HEK293T (cell line): ENCODE data around the gene YOD1.

Experiments used
- BHLHE40 ChIP-seq: fragments of 450-650 bp; IDR thresholded peaks from 2 replicates; pipeline ENCODE4 v1.6.1; 2016; ENCODE audit warnings: mild to moderate bottlenecking, moderate library complexity, borderline replicate concordance
- CTBP1 ChIP-seq: fragments of 450-650 bp; IDR thresholded peaks from 2 replicates; pipeline ENCODE4 v1.6.1; 2016; ENCODE audit warnings: borderline replicate concordance
- ELF4 ChIP-seq: fragments of 450-650 bp; IDR thresholded peaks from 2 replicates; pipeline ENCODE4 v1.6.1; 2017; ENCODE audit warnings: antibody characterized with exemption
- FOXK2 ChIP-seq: fragments of 450-650 bp; IDR thresholded peaks from 2 replicates; pipeline ENCODE4 v1.6.1; 2016; ENCODE audit warnings: mild to moderate bottlenecking
- FOXM1 ChIP-seq: fragments of 450-650 bp; IDR thresholded peaks from 2 replicates; pipeline ENCODE4 v1.6.1; 2017; ENCODE audit warnings: mild to moderate bottlenecking, borderline replicate concordance
- HDGF ChIP-seq: fragments of 450-650 bp; IDR thresholded peaks from 2 replicates; pipeline ENCODE4 v1.6.1; 2017; ENCODE audit warnings: antibody characterized with exemption, borderline replicate concordance
- L3MBTL2 ChIP-seq: fragments of 450-650 bp; conservative IDR thresholded peaks from 2 replicates; pipeline ENCODE4 v1.6.1; 2016; ENCODE audit warnings: mild to moderate bottlenecking
- NFRKB ChIP-seq: fragments of 450-650 bp; IDR thresholded peaks from 2 replicates; pipeline ENCODE4 v1.6.1; 2016; ENCODE audit warnings: mild to moderate bottlenecking, moderate library complexity
- PKNOX1 ChIP-seq: fragments of 450-650 bp; IDR thresholded peaks from 2 replicates; pipeline ENCODE4 v1.6.1; 2016
- SP1 ChIP-seq: fragments of 450-650 bp; IDR thresholded peaks from 2 replicates; pipeline ENCODE4 v1.6.1; 2017
- SUZ12 ChIP-seq: fragments of 450-650 bp; IDR thresholded peaks from 2 replicates; pipeline ENCODE4 v1.6.1; 2016; ENCODE audit warnings: mild to moderate bottlenecking
- TARDBP ChIP-seq: fragments of 450-650 bp; IDR thresholded peaks from 2 replicates; pipeline ENCODE4 v1.6.1; 2016
- ZNF384 ChIP-seq: fragments of 450-650 bp; IDR thresholded peaks from 2 replicates; pipeline ENCODE4 v1.6.1; 2016

- TF ChIP-seq BHLHE40 (no peak), TARDBP (no peak), FOXM1 (no peak), PKNOX1 (no peak), NFRKB (no peak), SP1 (no peak), SUZ12 (no peak), HDGF (no peak), ELF4 (no peak), CTBP1 (no peak), L3MBTL2 (no peak), FOXK2 (no peak), ZNF384 (no peak)
Measured at GRCh38 chr1:207067665-207068064, 16.7 kb upstream of the YOD1 start.
